ENCODE data around the gene STK17A. TPM values are rescaled to one million over a fixed set of nuclear protein-coding genes. Genes with fewer than 3 reads are reported as not detected.

Gene STK17A
- polyA plus RNA-seq, 4 donors: 16.8 to 20.9 (median 18.7) TPM

DNA sequence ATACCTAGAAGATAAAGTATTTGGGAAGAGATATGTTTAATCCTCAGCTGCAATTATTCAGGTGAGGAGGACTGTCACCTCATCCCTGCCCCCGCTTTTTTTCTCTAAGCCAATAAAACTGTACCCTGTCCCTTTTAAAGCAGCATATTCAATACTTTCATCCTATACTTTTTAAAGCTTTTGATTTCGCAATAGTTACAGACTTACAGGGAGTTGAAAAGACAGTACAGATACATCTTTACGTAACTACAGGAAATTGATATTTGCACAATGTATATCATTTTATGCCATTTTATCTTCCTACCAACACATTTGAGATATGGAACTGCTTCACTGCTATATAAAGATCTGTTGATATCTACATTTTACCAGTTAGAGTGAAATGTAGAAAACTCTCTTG, 47.6 kb downstream of the STK17A start:
- no peak for DNase-seq (ENCODE audit: low read depth in 4 of 4, low spot score in 3 of 4)

GRCh38 chr7:43631559-43631958, 48.7 kb downstream of the STK17A start:
- DNase-seq (ENCODE audit: low read depth in 4 of 4, low spot score in 3 of 4): no peak

GRCh38 chr7:43632746-43633145, 49.8 kb downstream of the STK17A start:
- DNase-seq (ENCODE audit: low read depth in 4 of 4, low spot score in 3 of 4): no peak

DNA sequence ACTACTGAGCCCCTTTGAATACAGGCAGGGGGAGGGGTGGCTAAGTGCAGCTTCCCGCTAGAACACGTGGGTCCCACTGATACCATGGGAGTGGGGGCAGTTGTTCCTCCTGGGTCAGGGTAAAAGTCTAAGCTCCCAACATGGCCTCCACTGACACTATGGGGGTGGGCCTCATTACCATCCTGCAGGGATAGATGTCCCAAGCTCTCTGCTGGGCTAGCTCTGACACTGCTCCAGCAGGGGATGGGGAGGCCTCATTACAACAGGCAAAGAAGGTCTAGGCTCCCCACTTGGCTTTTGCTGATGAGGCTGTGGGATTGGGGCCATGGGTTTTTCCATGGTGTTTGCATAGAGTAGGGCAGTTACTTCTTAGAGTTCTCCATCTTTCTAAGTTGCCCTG, 51.5 kb downstream of the STK17A start:
- no peak for DNase-seq (ENCODE audit: low read depth in 4 of 4, low spot score in 3 of 4)

DNA sequence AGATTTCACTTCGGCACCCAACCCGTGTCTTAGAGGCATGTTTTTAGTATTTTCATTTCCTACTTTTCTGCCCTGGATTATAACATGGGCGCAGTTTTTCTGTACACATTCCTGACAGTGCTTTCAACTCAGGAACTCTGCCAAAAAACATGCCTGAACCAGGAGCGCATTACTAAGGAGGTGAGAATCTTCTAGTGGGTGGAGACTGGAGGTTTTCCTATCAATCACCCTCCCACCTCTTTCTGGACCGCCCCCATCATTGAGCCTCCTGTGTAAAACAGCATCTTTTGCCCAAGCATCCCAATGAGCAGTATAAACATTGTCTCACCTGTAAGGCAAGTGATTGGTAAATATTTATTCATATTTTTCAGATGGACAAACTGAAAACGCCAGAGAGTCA, 53.2 kb downstream of the STK17A start:
- no peak for DNase-seq (ENCODE audit: low read depth in 4 of 4, low spot score in 3 of 4)

DNA sequence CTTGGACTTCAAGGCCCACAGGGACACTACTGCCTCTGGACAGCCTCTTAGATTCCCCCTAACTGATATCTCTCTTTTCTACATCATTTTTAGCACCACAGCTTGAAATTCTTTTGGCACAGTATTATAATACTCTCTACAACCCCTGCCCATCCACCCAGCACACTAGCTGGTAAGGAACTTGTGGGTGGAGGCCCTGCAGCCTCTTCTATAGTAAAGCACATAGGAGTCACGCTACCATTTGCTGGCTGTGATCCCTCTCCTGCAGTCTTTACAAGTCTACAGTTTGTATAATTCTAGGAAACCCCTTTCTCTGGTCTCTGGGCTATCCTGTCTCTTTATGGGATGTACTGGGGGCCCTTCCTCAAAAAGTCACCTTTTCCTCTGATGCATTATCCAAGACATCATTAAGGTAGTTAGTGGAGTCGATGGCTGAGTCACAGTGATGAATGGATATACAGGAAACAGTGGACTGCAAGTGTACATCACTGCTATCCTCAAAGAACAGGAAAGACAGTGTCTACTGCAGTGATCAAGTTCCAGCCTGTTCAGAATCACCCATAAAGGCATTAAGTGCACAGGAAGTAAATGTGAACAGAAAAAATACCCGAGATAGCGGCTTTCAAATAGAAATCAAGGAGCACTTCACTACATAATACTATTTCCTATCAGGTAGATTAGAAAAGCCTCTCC, 54.4 kb downstream of the STK17A start:
- DNase-seq (ENCODE audit: low read depth in 4 of 4, low spot score in 3 of 4): no peak

DNA sequence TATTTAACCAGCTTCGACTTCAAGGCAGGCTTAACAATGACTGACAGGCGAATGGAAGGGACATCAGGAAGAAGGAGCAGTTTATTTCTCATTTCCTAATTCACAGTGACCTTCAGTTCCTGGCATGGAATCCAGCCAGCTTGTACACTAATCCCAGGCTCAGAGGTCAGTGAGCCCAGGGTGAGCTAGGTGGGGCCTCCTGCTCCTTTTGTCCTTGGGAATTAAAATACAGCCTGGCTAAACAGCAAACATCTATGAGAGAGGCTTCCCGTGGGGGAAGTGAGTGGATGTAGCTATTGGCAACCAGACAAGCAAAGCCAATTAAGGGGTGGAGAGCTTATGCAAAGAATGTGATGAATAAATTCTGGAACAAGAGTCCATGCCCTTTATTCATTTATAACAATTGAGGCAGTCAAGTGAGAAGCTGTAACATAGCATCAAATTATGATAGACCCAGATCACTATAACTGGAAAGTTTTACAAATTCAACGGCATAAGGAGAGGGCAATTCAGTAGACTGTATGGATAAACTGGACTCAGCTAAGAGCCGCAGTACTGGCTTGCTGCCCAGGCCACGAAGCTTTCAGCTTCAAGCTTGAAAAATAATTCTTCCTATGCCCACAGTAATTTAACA, 57.1 kb downstream of the STK17A start:
- DNase-seq (ENCODE audit: low read depth in 4 of 4, low spot score in 3 of 4): peak in 2 of 4 donors; percentile 32 to 36

- DNase-seq (ENCODE audit: low read depth in 4 of 4, low spot score in 3 of 4): no peak
Observed at GRCh38 chr7:43640679-43641078, 57.8 kb downstream of the STK17A start.

DNA sequence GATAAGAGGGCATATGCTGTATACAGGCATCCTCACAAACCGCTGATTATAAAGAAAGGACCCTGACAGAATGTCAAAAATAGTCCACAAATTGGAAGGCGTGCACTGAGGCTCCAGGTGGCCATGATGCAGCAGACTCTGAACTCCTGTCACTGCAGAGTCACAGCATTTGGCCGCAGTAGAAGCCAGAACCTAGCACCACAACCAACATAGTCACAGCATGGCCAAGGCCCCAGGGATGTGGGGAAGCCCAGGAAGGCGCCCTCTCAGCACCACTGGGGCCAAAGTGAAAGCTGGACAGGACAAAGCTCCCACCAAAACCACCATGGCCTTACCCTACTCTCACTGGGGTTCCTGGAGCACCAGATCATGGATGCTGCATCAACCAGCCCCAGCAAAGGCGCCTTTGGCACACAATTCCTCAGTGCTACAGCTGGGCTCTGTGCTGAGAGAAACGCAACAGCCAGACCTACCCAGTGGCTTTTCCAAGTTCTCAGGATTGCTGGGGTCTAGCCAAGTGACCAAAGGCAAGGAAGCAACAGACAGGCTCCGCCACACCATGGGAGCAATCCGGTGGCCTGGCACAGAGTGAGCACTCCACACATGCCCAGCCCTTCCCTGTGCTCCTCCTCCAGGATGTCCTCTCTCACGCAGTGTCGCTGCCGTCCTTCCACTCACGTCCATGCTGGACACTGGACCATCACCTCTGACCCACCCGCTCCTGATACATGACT, 60.2 kb downstream of the STK17A start:
- DNase-seq (ENCODE audit: low read depth in 4 of 4, low spot score in 3 of 4): no peak

DNA sequence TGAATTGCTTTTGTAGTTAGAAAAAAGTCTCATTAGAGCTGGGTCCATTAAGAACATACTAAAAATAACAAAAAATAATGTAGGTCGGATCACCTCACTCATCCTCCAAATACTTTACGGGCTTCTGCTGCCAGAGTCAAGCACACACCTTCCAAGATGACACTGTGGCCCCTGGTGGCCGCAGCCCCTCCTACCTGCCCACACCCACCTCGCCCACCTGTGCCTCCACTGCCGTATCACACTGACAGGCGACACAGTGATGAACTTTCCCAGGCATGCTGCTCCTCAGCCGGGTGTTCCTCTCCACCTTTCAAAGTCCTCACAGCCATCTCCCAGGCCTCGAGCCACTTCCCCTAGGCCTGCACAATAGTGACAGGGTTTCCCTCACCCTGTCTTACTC, 60.9 kb downstream of the STK17A start:
- DNase-seq (ENCODE audit: low read depth in 4 of 4, low spot score in 3 of 4): no peak

- no peak for DNase-seq (ENCODE audit: low read depth in 4 of 4, low spot score in 3 of 4)
Observed at GRCh38 chr7:43645699-43646226, 62.9 kb downstream of the STK17A start.

DNA sequence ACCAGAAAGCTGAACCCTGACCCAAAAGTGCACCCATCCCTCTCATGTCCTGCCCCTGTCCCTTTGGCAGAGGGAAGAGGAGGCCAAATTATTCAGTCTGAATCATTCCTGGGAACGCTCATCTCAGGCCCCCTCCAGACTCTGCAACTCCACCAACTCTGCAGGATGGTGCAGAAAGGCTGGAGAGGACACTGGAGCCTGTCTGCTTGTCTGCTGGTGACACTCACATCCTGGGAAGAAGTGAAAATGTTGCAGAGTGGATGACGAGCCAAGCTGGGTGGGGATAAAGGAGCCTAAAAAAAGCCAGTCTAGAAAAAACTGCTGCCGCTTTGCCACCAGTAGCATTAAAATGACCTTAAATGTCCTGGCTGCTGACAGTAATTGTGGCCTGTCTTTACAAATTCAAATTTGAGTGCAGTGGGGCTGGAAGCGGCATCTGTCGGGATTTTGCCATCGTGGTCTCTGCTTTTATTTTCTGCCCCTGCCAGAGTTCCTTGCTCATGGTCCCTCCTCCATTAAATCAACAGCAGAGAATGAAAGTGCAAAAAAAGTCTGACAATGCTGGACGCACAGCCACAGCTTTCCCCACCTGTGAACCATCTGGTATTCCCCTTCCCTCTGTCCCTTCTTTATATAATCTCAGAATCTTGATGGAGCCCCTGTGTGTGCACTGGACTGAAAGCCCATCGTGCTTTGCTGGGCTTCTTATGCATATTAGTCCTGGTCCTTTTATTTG, 63.9 kb downstream of the STK17A start:
- no peak for DNase-seq (ENCODE audit: low read depth in 4 of 4, low spot score in 3 of 4)

DNA sequence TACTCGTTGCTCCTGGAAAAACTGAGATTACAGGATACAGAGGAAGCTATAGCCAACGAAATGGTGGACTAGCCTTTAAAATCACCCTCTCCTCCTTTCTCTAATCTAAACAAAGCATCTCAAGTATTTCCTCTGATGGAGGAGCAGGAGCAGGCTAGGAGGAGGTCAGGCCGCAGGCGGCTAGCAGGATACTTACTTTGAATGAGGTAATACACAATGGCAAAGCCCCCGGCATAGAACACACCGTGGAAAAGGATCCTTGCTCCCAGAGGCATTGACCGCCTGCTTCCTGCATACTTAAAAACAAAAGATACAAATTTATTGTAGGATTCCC, 64.4 kb downstream of the STK17A start:
- DNase-seq (ENCODE audit: low read depth in 4 of 4, low spot score in 3 of 4): no peak

DNA sequence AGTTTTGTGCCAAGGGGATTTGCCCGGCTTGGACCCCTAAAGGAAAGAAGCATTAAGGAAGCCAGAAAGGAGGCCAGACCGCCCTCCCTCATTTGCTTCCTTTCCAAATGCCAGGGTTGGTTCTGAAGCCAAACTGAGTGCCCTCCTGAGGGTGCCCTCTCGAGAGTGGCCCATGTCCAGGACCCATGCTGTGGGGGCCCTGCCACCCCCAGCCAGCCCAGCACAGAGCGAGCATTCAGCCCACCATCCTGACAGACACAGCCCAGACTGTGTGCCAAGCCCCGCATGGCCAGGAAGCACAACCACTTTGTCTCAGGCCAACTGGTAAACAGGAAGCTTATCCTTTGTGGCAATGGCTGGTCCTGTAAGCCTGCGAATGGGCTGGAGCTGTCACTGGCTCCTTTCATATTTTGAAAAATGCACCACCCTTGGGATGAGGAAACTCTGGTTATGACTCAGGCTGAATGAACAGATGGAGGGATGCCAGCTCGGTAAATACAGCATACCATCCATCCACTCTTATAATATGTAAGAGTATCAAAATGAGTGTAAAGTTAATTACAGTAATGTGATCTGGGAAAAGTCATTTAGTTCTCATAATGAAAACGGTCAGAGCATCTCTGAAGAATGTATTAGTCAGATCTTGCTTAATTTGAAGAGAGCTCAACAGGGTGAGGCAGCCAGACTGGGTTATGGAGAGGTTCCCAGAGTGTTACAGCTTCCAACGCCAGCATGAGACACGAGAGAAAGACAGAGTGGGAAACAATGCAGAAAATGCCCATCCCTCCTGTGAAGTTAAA, 65.0 kb downstream of the STK17A start:
- DNase-seq (ENCODE audit: low read depth in 4 of 4, low spot score in 3 of 4): no peak

DNA sequence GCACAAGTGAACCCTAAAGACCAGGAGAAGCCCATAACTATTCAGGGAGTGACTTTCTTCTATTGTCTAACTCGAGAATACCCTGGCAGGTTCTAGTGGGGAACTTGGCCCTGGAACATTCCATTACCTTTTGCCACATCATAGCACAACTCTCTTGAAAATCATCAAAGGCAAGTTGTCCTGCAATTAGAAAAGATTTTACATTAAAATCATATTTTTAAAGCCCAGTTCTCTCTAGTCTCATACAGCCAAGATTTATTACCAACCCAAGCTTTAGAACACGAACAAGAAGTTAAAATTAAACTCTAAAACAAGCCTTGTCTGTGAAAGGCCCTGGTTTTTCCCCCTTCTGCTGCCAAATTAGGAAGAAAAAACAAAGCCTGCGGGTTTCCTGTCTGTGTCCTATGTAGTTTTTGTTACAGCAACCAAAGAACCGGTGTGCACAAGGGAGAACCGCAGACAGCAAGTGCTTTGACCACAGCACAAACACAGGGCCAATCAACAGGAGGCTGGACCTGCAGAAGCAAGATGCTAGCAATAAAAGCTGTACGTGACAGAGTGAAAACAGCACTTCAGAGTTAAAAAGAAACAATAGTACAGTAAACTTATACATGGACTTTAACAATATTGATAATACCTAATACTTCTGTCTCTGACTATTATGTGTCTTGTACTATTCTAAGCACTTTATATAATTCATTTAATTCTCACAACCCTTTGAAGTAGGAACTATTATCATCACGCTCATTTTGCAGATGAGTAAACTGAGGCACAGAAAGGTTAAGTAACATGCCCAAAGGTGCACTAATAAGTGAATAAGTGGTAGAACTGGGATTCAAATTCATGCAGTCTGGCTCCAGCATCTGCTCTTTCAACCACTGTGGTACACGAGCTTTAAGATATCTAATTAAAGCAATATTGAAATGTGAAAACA, 65.8 kb downstream of the STK17A start:
- DNase-seq (ENCODE audit: low read depth in 4 of 4, low spot score in 3 of 4): no peak

- no peak for DNase-seq (ENCODE audit: low read depth in 4 of 4, low spot score in 3 of 4)
Observed at GRCh38 chr7:43649755-43650274, 66.9 kb downstream of the STK17A start.

GRCh38 chr7:43650457-43651052, 67.6 kb downstream of the STK17A start:
- DNase-seq (ENCODE audit: low read depth in 4 of 4, low spot score in 3 of 4): no peak

DNA sequence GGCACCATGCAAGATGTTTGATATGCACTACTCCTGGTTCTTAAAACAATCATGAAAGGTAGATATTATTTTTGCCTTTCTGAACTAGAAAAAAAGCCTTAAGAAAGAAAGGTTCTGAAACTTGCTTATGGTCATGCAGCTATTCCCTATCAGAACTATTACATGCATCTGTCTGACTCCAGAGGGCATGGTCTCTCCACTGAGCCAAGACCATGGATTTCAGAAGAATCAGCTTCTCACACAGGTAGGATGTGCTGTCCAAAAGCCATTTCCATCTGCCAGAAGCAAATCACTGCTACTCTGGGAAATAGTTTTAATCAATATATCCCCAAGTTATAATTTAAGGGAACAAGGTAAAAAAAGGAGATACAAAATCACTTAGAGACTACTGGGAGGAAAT, 69.5 kb downstream of the STK17A start:
- no peak for DNase-seq (ENCODE audit: low read depth in 4 of 4, low spot score in 3 of 4)

- DNase-seq (ENCODE audit: low read depth in 4 of 4, low spot score in 3 of 4): no peak
Observed at GRCh38 chr7:43653466-43653865, 70.6 kb downstream of the STK17A start.

Data from right renal pelvis (tissue), 4 donors.